OCI-LY7 (cell line): ENCODE data around the gene PRR5L. TPM values are rescaled to one million over a fixed set of nuclear protein-coding genes. Genes with fewer than 3 reads are reported as not detected.
A peak's percentile ranks its signal among the peaks of the same experiment; 100 is the strongest.

Source experiments
- BruUV-seq: library from RNA; stranded (reverse); fragments of 400-500 nt; replicated peaks from 2 replicates; lab custom pipeline; 2021; lab: Mats Ljungman, UMichigan
- CTCF ChIA-PET: fragments of 300-600 bp; sonication (Branson Sonifier 250); formaldehyde crosslinking; loops from one replicate; lab custom pipeline; 2022; ENCODE audit warnings: antibody characterized with exemption; ENCODE audit not compliant: unreplicated experiment; lab: Charles Lee
- POLR2A ChIA-PET: fragments of 300-600 bp; sonication (Branson Sonifier 250); formaldehyde crosslinking; loops from one replicate; lab custom pipeline; 2022; ENCODE audit warnings: antibody characterized with exemption; lab: Charles Lee
- DNase-seq: peaks from one replicate; pipeline ENCODE4 v3.0.0-alpha.2; 2015; ENCODE audit warnings: low spot score
- H2AFZ ChIP-seq: fragments of 200-600 bp; sonication (generic), shearing (Covaris generic); 2 replicates; pipeline ENCODE4 v1.6.1; 2014; ENCODE audit warnings: mild to moderate bottlenecking, antibody characterized with exemption, low read length, moderate library complexity
- H3K27ac ChIP-seq: fragments of 200-600 bp; sonication (generic); 2 replicates; pipeline ENCODE4 v1.5.1; 2014; ENCODE audit warnings: mixed run types, low read depth, mild to moderate bottlenecking, moderate library complexity, low read length, inconsistent platforms; ENCODE audit not compliant: poor library complexity, severe bottlenecking
- H3K36me3 ChIP-seq: fragments of 200-600 bp; sonication (generic); 2 replicates; pipeline ENCODE4 v1.6.1; 2014; ENCODE audit warnings: mild to moderate bottlenecking, antibody characterized with exemption, low read length, moderate library complexity, mixed read lengths; ENCODE audit not compliant: insufficient read depth
- H3K4me1 ChIP-seq: fragments of 200-600 bp; sonication (generic); 2 replicates; pipeline ENCODE4 v1.5.1; 2014; ENCODE audit warnings: mild to moderate bottlenecking, low read length; ENCODE audit not compliant: insufficient read depth, poor library complexity, severe bottlenecking
- H3K4me2 ChIP-seq: fragments of 200-600 bp; sonication (generic); 2 replicates; pipeline ENCODE4 v1.6.1; 2014; ENCODE audit warnings: mild to moderate bottlenecking, low read length
- H3K4me3 ChIP-seq: fragments of 200-600 bp; sonication (generic); 2 replicates; pipeline ENCODE4 v1.5.1; 2014; ENCODE audit warnings: mild to moderate bottlenecking, low read depth, low read length; ENCODE audit not compliant: poor library complexity, severe bottlenecking
- H3K79me2 ChIP-seq: fragments of 200-600 bp; sonication (generic); 2 replicates; pipeline ENCODE4 v1.6.1; 2016; ENCODE audit warnings: low read depth, mild to moderate bottlenecking, low read length, moderate library complexity, mixed read lengths; ENCODE audit not compliant: insufficient read depth
- H3K9me2 ChIP-seq: fragments of 200-600 bp; sonication (generic); 2 replicates; pipeline ENCODE4 v1.6.1; 2016; ENCODE audit warnings: mild to moderate bottlenecking, low read length, mixed read lengths; ENCODE audit not compliant: insufficient read depth
- H3K9me3 ChIP-seq: fragments of 200-600 bp; sonication (generic); 2 replicates; pipeline ENCODE4 v1.6.1; 2014; ENCODE audit warnings: mild to moderate bottlenecking, mixed run types, low read length, mixed read lengths
- H4K20me1 ChIP-seq: fragments of 200-600 bp; sonication (generic); 2 replicates; pipeline ENCODE4 v1.6.1; 2014; ENCODE audit warnings: mild to moderate bottlenecking, antibody characterized with exemption, low read length, moderate library complexity, mixed read lengths; ENCODE audit not compliant: insufficient read depth
- CTCF ChIP-seq: fragments of 200-600 bp; sonication (generic); conservative IDR thresholded peaks from 2 replicates; pipeline ENCODE4 v1.5.1; 2014; ENCODE audit warnings: mild to moderate bottlenecking, antibody characterized with exemption, low read length, moderate library complexity, mixed read lengths
- EZH2phosphoT487 ChIP-seq: fragments of 200-600 bp; sonication (generic); IDR thresholded peaks from 2 replicates; pipeline ENCODE4 v1.6.1; 2018; ENCODE audit warnings: low read depth, borderline replicate concordance, mild to moderate bottlenecking, mixed run types, antibody characterized with exemption, low read length, moderate library complexity, mixed read lengths
- intact Hi-C: fragments of 100-400 bp; cut with micrococcal nuclease; formaldehyde crosslinking; loops from one replicate; pipeline ENCODE4 v1.10.0; 2022; ENCODE audit not compliant: unreplicated experiment
- total RNA-seq, 2 experiments: library from RNA; depleted of rRNA in 1 of 2; stranded (reverse); fragments of >200 nt in 1 of 2; shearing (Covaris generic) in 1 of 2; gene quantifications; 2 replicates each; pipeline ENCODE4 v1.2.3, GENCODE V29; 2014 to 2022

Gene PRR5L
- total RNA-seq, 2 experiments from 2014 or later = not detected

- TF ChIP-seq EZH2phosphoT487 (no peak), CTCF (peak; percentile 92)
- BruUV-seq = no TSS peak
- Histone ChIP-seq H2AFZ (no peak overlapping the region), H3K4me1 (no peaks in the 10 kb centered on the region), H3K4me3 (no peak overlapping the region), H3K4me2 (no peak overlapping the region), H4K20me1 (no peaks in the 10 kb centered on the region), H3K9me3 (no peaks in the 10 kb centered on the region), H3K9me2 (no peaks in the 10 kb centered on the region), H3K36me3 (no peaks in the 10 kb centered on the region), H3K27ac (no peak overlapping the region), H3K79me2 (no peaks in the 10 kb centered on the region)
- DNase-seq = peak; percentile 44
- POLR2A ChIA-PET = no interaction called here
- CTCF ChIA-PET = interaction anchor here (0.6 to 1.5 kb wide), 3 partner anchors 213 to 444 kb away, joined by 3 to 7 read pairs (median 3); no protein-coding TSS in a partner anchor
- intact Hi-C loops = loop anchor here (1.0 to 2.0 kb wide), 2 partner anchors 223 to 650 kb away; no protein-coding TSS in a partner anchor
These were observed 30.1 kb upstream of the PRR5L start for GRCh38 chr11:36265793-36266628.

- intact Hi-C loops = loop anchor here (1.0 to 2.0 kb wide), 2 partner anchors 224 to 650 kb away; no protein-coding TSS in a partner anchor
- no peak for TF ChIP-seq CTCF
- no peak for TF ChIP-seq EZH2phosphoT487
- H3K27ac ChIP-seq = no peak overlapping the region
These were observed 29.3 kb upstream of the PRR5L start for GRCh38 chr11:36266767-36267166.

More at GRCh38 chr11:36266767-36267166, 29.3 kb upstream of the PRR5L start:
- CTCF ChIA-PET = no interaction called here
- no peaks in the 10 kb centered on the region for H3K79me2 ChIP-seq
- H3K4me1 ChIP-seq = no peaks in the 10 kb centered on the region
- no peaks in the 10 kb centered on the region for H3K36me3 ChIP-seq
- H3K9me3 ChIP-seq = no peaks in the 10 kb centered on the region
- no peak overlapping the region for H2AFZ ChIP-seq
- no peaks in the 10 kb centered on the region for H4K20me1 ChIP-seq
- DNase-seq = no peak
- BruUV-seq = no TSS peak
- H3K4me3 ChIP-seq = no peak overlapping the region
- POLR2A ChIA-PET = no interaction called here
- H3K9me2 ChIP-seq = no peaks in the 10 kb centered on the region
- no peak overlapping the region for H3K4me2 ChIP-seq
